ENCODE results near the gene DUOX2.

DUOX2 gene

DNA sequence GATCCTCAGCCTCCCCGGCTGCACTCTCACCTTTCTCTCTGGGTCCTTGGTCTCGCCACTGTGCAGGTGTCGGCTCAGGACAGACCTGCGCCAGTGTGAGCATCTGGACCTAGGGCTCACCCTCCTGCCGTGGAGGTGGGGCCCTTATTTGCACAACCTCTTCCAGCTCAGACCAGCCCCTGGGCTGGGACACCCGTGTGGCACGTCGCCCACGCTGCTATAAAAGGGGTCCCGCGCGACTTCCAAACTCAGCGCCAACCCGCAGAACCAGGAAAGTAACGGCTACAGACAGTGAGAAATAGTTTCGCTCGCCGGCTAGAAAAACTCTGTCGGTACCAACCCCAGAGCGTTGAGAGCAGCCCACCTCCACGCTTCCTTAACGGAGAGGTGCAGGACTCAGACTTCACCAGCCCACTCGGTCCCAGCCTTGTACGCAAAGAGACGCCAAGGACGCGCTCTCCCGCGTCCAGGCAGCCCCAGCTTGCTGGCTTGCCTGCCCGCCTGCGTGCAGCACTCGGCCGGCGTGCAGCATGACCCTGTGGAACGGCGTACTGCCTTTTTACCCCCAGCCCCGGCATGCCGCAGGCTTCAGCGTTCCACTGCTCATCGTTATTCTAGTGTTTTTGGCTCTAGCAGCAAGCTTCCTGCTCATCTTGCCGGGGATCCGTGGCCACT, at the start of gene DUOX2, which contains the start of gene DUOXA2:
DUOX2 (minus strand) TSS at position 97 of the 675 bp plus-strand sequence. CDS start 761 bp downstream, outside the sequence.
DUOXA2 (plus strand) TSS at position 251 of the 675 bp plus-strand sequence; CDS start at position 531, 280 bp downstream.
- H3K9me3 ChIP-seq (ENCODE audit: control insufficient read depth, insufficient read depth, low read length) = no peaks in the 10 kb centered on the region
- TF ChIP-seq, protein P1, sequence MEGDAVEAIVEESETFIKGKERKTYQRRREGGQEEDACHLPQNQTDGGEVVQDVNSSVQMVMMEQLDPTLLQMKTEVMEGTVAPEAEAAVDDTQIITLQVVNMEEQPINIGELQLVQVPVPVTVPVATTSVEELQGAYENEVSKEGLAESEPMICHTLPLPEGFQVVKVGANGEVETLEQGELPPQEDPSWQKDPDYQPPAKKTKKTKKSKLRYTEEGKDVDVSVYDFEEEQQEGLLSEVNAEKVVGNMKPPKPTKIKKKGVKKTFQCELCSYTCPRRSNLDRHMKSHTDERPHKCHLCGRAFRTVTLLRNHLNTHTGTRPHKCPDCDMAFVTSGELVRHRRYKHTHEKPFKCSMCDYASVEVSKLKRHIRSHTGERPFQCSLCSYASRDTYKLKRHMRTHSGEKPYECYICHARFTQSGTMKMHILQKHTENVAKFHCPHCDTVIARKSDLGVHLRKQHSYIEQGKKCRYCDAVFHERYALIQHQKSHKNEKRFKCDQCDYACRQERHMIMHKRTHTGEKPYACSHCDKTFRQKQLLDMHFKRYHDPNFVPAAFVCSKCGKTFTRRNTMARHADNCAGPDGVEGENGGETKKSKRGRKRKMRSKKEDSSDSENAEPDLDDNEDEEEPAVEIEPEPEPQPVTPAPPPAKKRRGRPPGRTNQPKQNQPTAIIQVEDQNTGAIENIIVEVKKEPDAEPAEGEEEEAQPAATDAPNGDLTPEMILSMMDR (IDR thresholded peaks at IDR 0.05; ENCODE audit: low read depth, low read length, poor library complexity, severe bottlenecking) = no peak
- peak; percentile 83; the same call in 1 of the 2 replicates for TF ChIP-seq EZH2phosphoT487 (IDR thresholded peaks at IDR 0.05; ENCODE audit: borderline replicate concordance, low read length)
- H3K4me3 ChIP-seq (ENCODE audit: low read length) = peak within 1 kb of the TSS; percentile 40
- H4K20me1 ChIP-seq (ENCODE audit: control insufficient read depth, insufficient read depth, low read depth, low read length) = no peaks in the 10 kb centered on the region
- peak within 1 kb of the TSS; percentile 42 for H3K4me2 ChIP-seq (ENCODE audit: low read length)
- H3K27me3 ChIP-seq (ENCODE audit: control insufficient read depth, low read length) = peaks cover 43% of the 10 kb centered on the region
- H3K4me1 ChIP-seq (ENCODE audit: control insufficient read depth, low read length) = peaks cover 13% of the 10 kb centered on the region
- H3K36me3 ChIP-seq (ENCODE audit: control insufficient read depth, low read length) = no peaks in the 10 kb centered on the region
- no peak within 1 kb of the TSS for H3K27ac ChIP-seq (ENCODE audit: low read depth, low read length)
- H3K79me2 ChIP-seq (ENCODE audit: control insufficient read depth, low read length) = no peaks in the 10 kb centered on the region
- H3K9me2 ChIP-seq (replicated peaks; ENCODE audit: control insufficient read depth, low read length) = no peaks in the 10 kb centered on the region
- no peaks in the 10 kb centered on the region for H3F3A ChIP-seq (ENCODE audit: control insufficient read depth, insufficient read depth)

GRCh38 chr15:45163508-45163856, 49.5 kb upstream of the DUOX2 start:
- H3K9me3 ChIP-seq (ENCODE audit: control insufficient read depth, insufficient read depth, low read length) = no peaks in the 10 kb centered on the region
- H3K79me2 ChIP-seq (ENCODE audit: control insufficient read depth, low read length) = peaks cover 17% of the 10 kb centered on the region
- no peaks in the 10 kb centered on the region for H3F3A ChIP-seq (ENCODE audit: control insufficient read depth, insufficient read depth)
- H3K36me3 ChIP-seq (ENCODE audit: control insufficient read depth, low read length) = no peaks in the 10 kb centered on the region
- no peak overlapping the region for H3K4me2 ChIP-seq (ENCODE audit: low read length)
- H4K20me1 ChIP-seq (ENCODE audit: control insufficient read depth, insufficient read depth, low read depth, low read length) = no peaks in the 10 kb centered on the region
- H3K27me3 ChIP-seq (ENCODE audit: control insufficient read depth, low read length) = no peaks in the 10 kb centered on the region
- H3K9me2 ChIP-seq (replicated peaks; ENCODE audit: control insufficient read depth, low read length) = no peaks in the 10 kb centered on the region
- H3K27ac ChIP-seq (ENCODE audit: low read depth, low read length) = no peak overlapping the region
- TF ChIP-seq, protein P1 (IDR thresholded peaks at IDR 0.05; ENCODE audit: low read depth, low read length, poor library complexity, severe bottlenecking) = no peak
- no peak for TF ChIP-seq EZH2phosphoT487 (IDR thresholded peaks at IDR 0.05; ENCODE audit: borderline replicate concordance, low read length)
- H3K4me3 ChIP-seq (ENCODE audit: low read length) = no peak overlapping the region
- peaks cover 20% of the 10 kb centered on the region for H3K4me1 ChIP-seq (ENCODE audit: control insufficient read depth, low read length)

DNA sequence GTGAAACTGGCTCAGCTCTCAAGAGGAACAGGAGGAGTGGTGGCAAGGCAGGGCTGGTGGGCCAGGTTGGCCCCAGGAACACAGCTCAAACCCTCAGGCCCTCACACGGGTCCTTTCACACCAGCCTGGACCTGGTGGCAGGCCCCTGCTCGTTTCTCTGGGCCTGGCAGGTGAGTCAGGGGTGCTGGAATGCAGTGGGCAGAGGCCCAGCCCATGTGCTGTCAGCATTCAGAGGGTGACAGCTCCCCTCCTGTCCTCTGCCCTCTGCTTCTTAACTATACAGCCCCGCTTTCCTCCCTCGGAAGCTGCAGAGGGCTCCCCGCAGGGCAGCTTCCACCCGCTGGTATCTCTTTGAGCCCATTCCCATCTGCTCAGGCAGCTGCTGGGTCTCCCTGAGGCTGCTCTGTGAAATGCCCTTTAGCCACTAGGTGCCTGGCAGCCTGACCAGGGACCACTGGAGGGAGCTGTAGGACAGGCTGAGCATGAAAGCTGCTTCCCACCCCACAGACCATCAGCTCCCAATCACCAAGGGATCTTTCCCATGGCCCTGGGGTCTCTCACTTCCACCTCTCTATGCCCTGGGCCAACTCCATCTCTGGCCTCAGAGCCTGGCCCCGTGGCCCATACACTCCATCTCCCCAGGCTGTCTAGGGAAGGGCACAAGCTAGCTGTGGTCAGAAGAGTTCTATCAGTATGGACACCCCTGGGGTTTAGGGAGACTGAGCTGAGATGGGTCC, 49.0 kb upstream of the DUOX2 start:
- no peak overlapping the region for H3K4me2 ChIP-seq (ENCODE audit: low read length)

More for the DNA sequence above, 49.0 kb upstream of the DUOX2 start:
- H3K36me3 ChIP-seq (ENCODE audit: control insufficient read depth, low read length) = no peaks in the 10 kb centered on the region
- H3K4me3 ChIP-seq (ENCODE audit: low read length) = no peak overlapping the region
- H3F3A ChIP-seq (ENCODE audit: control insufficient read depth, insufficient read depth) = no peaks in the 10 kb centered on the region
- peaks cover 17% of the 10 kb centered on the region for H3K79me2 ChIP-seq (ENCODE audit: control insufficient read depth, low read length)
- no peak for TF ChIP-seq EZH2phosphoT487 (IDR thresholded peaks at IDR 0.05; ENCODE audit: borderline replicate concordance, low read length)
- TF ChIP-seq, protein P1 (IDR thresholded peaks at IDR 0.05; ENCODE audit: low read depth, low read length, poor library complexity, severe bottlenecking) = peak; percentile 88
- no peaks in the 10 kb centered on the region for H3K9me2 ChIP-seq (replicated peaks; ENCODE audit: control insufficient read depth, low read length)
- H4K20me1 ChIP-seq (ENCODE audit: control insufficient read depth, insufficient read depth, low read depth, low read length) = no peaks in the 10 kb centered on the region
- H3K4me1 ChIP-seq (ENCODE audit: control insufficient read depth, low read length) = peaks cover 20% of the 10 kb centered on the region
- H3K9me3 ChIP-seq (ENCODE audit: control insufficient read depth, insufficient read depth, low read length) = no peaks in the 10 kb centered on the region
- H3K27ac ChIP-seq (ENCODE audit: low read depth, low read length) = no peak overlapping the region
- no peaks in the 10 kb centered on the region for H3K27me3 ChIP-seq (ENCODE audit: control insufficient read depth, low read length)
